ENCODE data around the gene C1orf116.

C1orf116 gene

GRCh38 chr1:206972728-206973127, 59.8 kb downstream of the C1orf116 start:
- no peaks in the 10 kb centered on the region for H3K36me3 ChIP-seq (ENCODE audit: insufficient read depth, low read depth, low read length)
- no peak overlapping the region for H3K4me3 ChIP-seq (ENCODE audit: low read length)

DNA sequence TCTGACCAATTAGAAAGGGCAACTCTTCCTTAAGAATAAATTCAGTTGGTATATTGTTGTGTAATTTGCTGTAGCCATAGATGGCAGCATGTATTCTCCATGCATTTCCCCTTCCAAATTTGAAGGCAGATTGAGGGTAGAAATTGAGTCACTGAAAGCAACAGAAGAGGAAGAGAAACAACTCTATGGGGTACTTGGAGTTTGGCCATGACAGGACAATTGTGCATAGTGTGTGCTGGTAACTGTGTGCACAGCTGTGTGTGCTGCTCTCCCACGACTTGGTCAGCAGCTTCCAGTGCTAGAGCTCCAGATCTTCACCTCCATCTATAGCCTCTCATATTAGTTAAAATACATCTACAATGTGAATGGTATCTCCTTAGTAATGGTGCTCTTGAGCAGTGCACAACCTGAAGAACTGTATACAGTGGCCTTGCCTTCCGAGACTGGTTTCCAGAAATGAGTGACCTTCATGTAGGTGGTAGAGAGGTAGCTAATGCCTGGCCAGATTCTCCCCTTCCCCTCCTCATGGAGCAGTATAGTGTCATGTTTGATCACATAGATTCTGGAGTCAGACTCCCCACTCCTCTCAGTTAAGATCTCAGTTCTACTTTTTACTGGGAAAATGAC, 61.4 kb downstream of the C1orf116 start:
- Histone ChIP-seq H3K36me3 (ENCODE audit: insufficient read depth, low read depth, low read length) (no peaks in the 10 kb centered on the region), H3K27ac (ENCODE audit: low read length) (no peak overlapping the region), H3K9me3 (ENCODE audit: insufficient read depth, low read depth, low read length) (no peaks in the 10 kb centered on the region), H3K4me1 (ENCODE audit: insufficient read depth, low read length) (no peaks in the 10 kb centered on the region), H3K27me3 (ENCODE audit: insufficient read depth, low read length) (no peaks in the 10 kb centered on the region), H3K4me3 (ENCODE audit: low read length) (no peak overlapping the region), H3K9ac (ENCODE audit: low read depth, low read length) (no peak overlapping the region)

More at GRCh38 chr1:206972728-206973127, 59.8 kb downstream of the C1orf116 start:
- Histone ChIP-seq H3K9ac (ENCODE audit: low read depth, low read length) (no peak overlapping the region), H3K27me3 (ENCODE audit: insufficient read depth, low read length) (no peaks in the 10 kb centered on the region), H3K9me3 (ENCODE audit: insufficient read depth, low read depth, low read length) (no peaks in the 10 kb centered on the region), H3K27ac (ENCODE audit: low read length) (no peak overlapping the region), H3K4me1 (ENCODE audit: insufficient read depth, low read length) (no peaks in the 10 kb centered on the region)

DNA sequence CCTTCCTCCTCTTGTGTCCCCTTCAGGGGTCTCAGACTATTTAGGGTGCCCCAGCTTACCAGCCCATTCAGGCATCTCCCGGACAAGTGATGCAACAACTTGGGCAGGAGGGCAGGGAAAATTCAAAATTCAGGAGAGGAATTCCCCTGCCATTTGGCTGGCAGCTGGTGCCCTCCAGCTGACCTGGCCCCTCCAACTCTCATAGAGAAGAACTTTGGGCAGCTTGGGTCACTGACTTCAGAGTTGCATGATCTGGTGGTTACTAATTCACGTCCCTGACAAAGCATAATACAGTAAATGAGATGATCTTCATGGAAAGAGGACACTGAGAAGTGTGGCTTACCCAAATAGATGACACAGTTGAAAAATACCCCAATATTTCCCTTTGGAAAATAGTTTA, 62.1 kb downstream of the C1orf116 start, which contains the start of gene FCAMR:
FCAMR (minus strand) TSS at position 15 of the 400 bp plus-strand sequence. CDS start 335 bp downstream, outside the sequence.
- Histone ChIP-seq H3K4me1 (ENCODE audit: insufficient read depth, low read length) (no peaks in the 10 kb centered on the region), H3K27ac (ENCODE audit: low read length) (no peak within 1 kb of the TSS), H3K27me3 (ENCODE audit: insufficient read depth, low read length) (no peaks in the 10 kb centered on the region)

DNA sequence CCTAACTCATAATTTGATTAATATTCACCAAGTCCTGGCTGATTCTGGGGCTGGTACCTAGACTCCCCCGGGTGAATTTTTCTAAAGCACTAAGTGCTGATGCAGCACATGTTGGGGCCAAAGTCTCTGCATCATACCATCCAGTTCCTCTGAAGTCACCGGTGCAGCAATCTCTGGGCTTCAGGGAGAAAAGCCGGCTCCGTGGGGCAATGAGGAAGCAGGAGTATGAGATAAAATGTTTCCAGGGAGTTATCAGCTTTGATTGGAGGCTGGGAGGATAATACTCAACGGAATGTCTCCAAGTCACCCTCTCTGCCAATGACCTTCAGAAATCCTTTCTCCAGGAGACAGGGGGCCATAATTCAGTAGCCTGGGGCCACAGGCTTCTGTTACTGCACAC, 63.5 kb downstream of the C1orf116 start:
- Histone ChIP-seq H3K9ac (ENCODE audit: low read depth, low read length) (no peak overlapping the region), H3K9me3 (ENCODE audit: insufficient read depth, low read depth, low read length) (no peaks in the 10 kb centered on the region)

More for the DNA sequence above, 62.1 kb downstream of the C1orf116 start, which contains the start of gene FCAMR:
- Histone ChIP-seq H3K9me3 (ENCODE audit: insufficient read depth, low read depth, low read length) (no peaks in the 10 kb centered on the region), H3K9ac (ENCODE audit: low read depth, low read length) (no peak within 1 kb of the TSS), H3K36me3 (ENCODE audit: insufficient read depth, low read depth, low read length) (no peaks in the 10 kb centered on the region), H3K4me3 (ENCODE audit: low read length) (no peak within 1 kb of the TSS)

More for the DNA sequence above, 63.5 kb downstream of the C1orf116 start:
- no peaks in the 10 kb centered on the region for H3K27me3 ChIP-seq (ENCODE audit: insufficient read depth, low read length)
- H3K36me3 ChIP-seq (ENCODE audit: insufficient read depth, low read depth, low read length): no peaks in the 10 kb centered on the region
- H3K27ac ChIP-seq (ENCODE audit: low read length): no peak overlapping the region
- H3K4me3 ChIP-seq (ENCODE audit: low read length): no peak overlapping the region
- H3K4me1 ChIP-seq (ENCODE audit: insufficient read depth, low read length): no peaks in the 10 kb centered on the region

All from iPS-20b (cell line).